MM.1S (cell line): ENCODE measurements around the gene RNASEH1.

Source experiments
- CTCF ChIP-seq: fragments of 300-600 bp; sonication (generic); IDR thresholded peaks from 2 replicates; pipeline ENCODE4 v1.5.1; 2016; ENCODE audit warnings: antibody characterized with exemption, low read length, mixed read lengths
- EZH2 ChIP-seq: fragments of 300-600 bp; sonication (generic); optimal IDR thresholded peaks from 2 replicates; pipeline ENCODE3; 2017; ENCODE audit warnings: low read depth, mild to moderate bottlenecking, antibody characterized with exemption, low read length, mixed read lengths
- EZH2phosphoT487 ChIP-seq: fragments of 300-600 bp; sonication (generic); IDR thresholded peaks from 2 replicates; pipeline ENCODE4 v1.6.1; 2018; ENCODE audit warnings: antibody characterized with exemption, low read length

- TF ChIP-seq EZH2 (no peak), CTCF (no peak), EZH2phosphoT487 (no peak)
Observed at GRCh38 chr2:3603536-3604206, 45.5 kb upstream of the RNASEH1 start.
